GM12892 (cell line): ENCODE measurements around the gene GABRB3.

Source experiments
- POLR2A ChIP-seq: IDR thresholded peaks from 2 replicates; pipeline ENCODE4 v1.6.1; 2011; ENCODE audit warnings: low read depth, low read length, control low read depth
- POLR2AphosphoS5 ChIP-seq: IDR thresholded peaks from 2 replicates; pipeline ENCODE4 v1.6.1; 2011; ENCODE audit warnings: low read depth, low read length, control low read depth
- TAF1 ChIP-seq: IDR thresholded peaks from 2 replicates; pipeline ENCODE4 v1.6.1; 2011; ENCODE audit warnings: low read depth, mild to moderate bottlenecking, control low read depth, low read length, borderline replicate concordance

GRCh38 chr15:26656080-26656479, 116.8 kb downstream of the GABRB3 start:
- TF ChIP-seq POLR2AphosphoS5, result no peak
- no peak for TF ChIP-seq TAF1
- TF ChIP-seq POLR2A, result no peak
